ENCODE data around the gene DELE1.
"Not testable (repeated sequence)": the region's sequence is repeated elsewhere in the genome, so short reads cannot be mapped to it uniquely, and the experiment has no call there.

DELE1 gene

GRCh38 chr5:141920771-141921170, 2.9 kb upstream of the DELE1 start:
- DNase-seq (ENCODE audit: low read depth in 4 of 4, low spot score in 1 of 4): no peak

- not testable (repeated sequence) for DNase-seq (ENCODE audit: low read depth in 4 of 4, low spot score in 1 of 4)
These were observed 734 bp upstream of the DELE1 start for GRCh38 chr5:141922827-141923447.

- DNase-seq (ENCODE audit: low read depth in 4 of 4, low spot score in 1 of 4): no peak
These were observed 2.8 kb downstream of the DELE1 start for GRCh38 chr5:141926434-141926833.

- no peak for DNase-seq (ENCODE audit: low read depth in 4 of 4, low spot score in 1 of 4)
These were observed 4.4 kb downstream of the DELE1 start for GRCh38 chr5:141928051-141928450.

GRCh38 chr5:141929398-141930058, 5.9 kb downstream of the DELE1 start:
- DNase-seq (ENCODE audit: low read depth in 4 of 4, low spot score in 1 of 4): no peak

GRCh38 chr5:141931694-141932093, 8.0 kb downstream of the DELE1 start:
- DNase-seq (ENCODE audit: low read depth in 4 of 4, low spot score in 1 of 4): no peak

- no peak for DNase-seq (ENCODE audit: low read depth in 4 of 4, low spot score in 1 of 4)
These were observed 9.5 kb downstream of the DELE1 start for GRCh38 chr5:141933151-141933550.

GRCh38 chr5:141934099-141934844, 10.6 kb downstream of the DELE1 start:
- no peak for DNase-seq (ENCODE audit: low read depth in 4 of 4, low spot score in 1 of 4)

GRCh38 chr5:141935538-141935937, 11.9 kb downstream of the DELE1 start:
- no peak for DNase-seq (ENCODE audit: low read depth in 4 of 4, low spot score in 1 of 4)

GRCh38 chr5:141940695-141941271, 17.1 kb downstream of the DELE1 start:
- no peak for DNase-seq (ENCODE audit: low read depth in 4 of 4, low spot score in 1 of 4)

- DNase-seq (ENCODE audit: low read depth in 4 of 4, low spot score in 1 of 4): no peak
These were observed 17.6 kb downstream of the DELE1 start for GRCh38 chr5:141941307-141941706.

GRCh38 chr5:141941779-141942178, 18.1 kb downstream of the DELE1 start:
- DNase-seq (ENCODE audit: low read depth in 4 of 4, low spot score in 1 of 4): no peak

- DNase-seq (ENCODE audit: low read depth in 4 of 4, low spot score in 1 of 4): no peak
These were observed 18.6 kb downstream of the DELE1 start for GRCh38 chr5:141942185-141942857.

GRCh38 chr5:141944076-141944475, 20.4 kb downstream of the DELE1 start:
- DNase-seq (ENCODE audit: low read depth in 4 of 4, low spot score in 1 of 4): no peak

GRCh38 chr5:141945511-141946051, 21.9 kb downstream of the DELE1 start:
- no peak for DNase-seq (ENCODE audit: low read depth in 4 of 4, low spot score in 1 of 4)

- no peak for DNase-seq (ENCODE audit: low read depth in 4 of 4, low spot score in 1 of 4)
These were observed 23.6 kb downstream of the DELE1 start for GRCh38 chr5:141947316-141947715.

GRCh38 chr5:141948812-141949211, 25.1 kb downstream of the DELE1 start:
- DNase-seq (ENCODE audit: low read depth in 4 of 4, low spot score in 1 of 4): no peak

- no peak for DNase-seq (ENCODE audit: low read depth in 4 of 4, low spot score in 1 of 4)
These were observed 25.8 kb downstream of the DELE1 start for GRCh38 chr5:141949511-141949910.

- DNase-seq (ENCODE audit: low read depth in 4 of 4, low spot score in 1 of 4): no peak
These were observed 26.7 kb downstream of the DELE1 start for GRCh38 chr5:141950207-141951005.

GRCh38 chr5:141951332-141951781, 27.7 kb downstream of the DELE1 start:
- no peak for DNase-seq (ENCODE audit: low read depth in 4 of 4, low spot score in 1 of 4)

Measured in stimulated activated CD4-positive, alpha-beta T cell treated with anti-CD3 and anti-CD28 coated beads, Interleukin-1b, Interleukin-23, amount 100 ng/mL, for 24 hours (primary cell).